Adipocyte (in vitro differentiated cells): ENCODE measurements around the gene TCEA3.

Experiments used
- DNase-seq: peaks from one replicate; pipeline ENCODE4 v3.0.0-alpha.2; 2015; ENCODE audit warnings: low read depth
- H3K27me3 ChIP-seq: replicated peaks from 2 replicates; pipeline ENCODE4 v1.7.0; 2013; ENCODE audit warnings: mild to moderate bottlenecking, low read length, moderate library complexity; ENCODE audit not compliant: control insufficient read depth, insufficient read depth
- H3K36me3 ChIP-seq: 2 replicates; pipeline ENCODE4 v1.7.0; 2013; ENCODE audit warnings: low read length, mild to moderate bottlenecking, moderate library complexity; ENCODE audit not compliant: control insufficient read depth, insufficient read depth, severe bottlenecking
- H3K4me1 ChIP-seq: 2 replicates; pipeline ENCODE4 v1.7.0; 2013; ENCODE audit warnings: mild to moderate bottlenecking, low read length, moderate library complexity; ENCODE audit not compliant: control insufficient read depth, insufficient read depth
- H3K4me3 ChIP-seq: 2 replicates; pipeline ENCODE4 v1.7.0; 2013; ENCODE audit warnings: mild to moderate bottlenecking, low read length, moderate library complexity
- H3K9ac ChIP-seq: 2 replicates; pipeline ENCODE4 v1.7.0; 2013; ENCODE audit warnings: mild to moderate bottlenecking, low read length, moderate library complexity
- H3K9me3 ChIP-seq: 2 replicates; pipeline ENCODE4 v1.7.0; 2013; ENCODE audit warnings: mild to moderate bottlenecking, low read length, moderate library complexity; ENCODE audit not compliant: control insufficient read depth

Gene TCEA3

DNA sequence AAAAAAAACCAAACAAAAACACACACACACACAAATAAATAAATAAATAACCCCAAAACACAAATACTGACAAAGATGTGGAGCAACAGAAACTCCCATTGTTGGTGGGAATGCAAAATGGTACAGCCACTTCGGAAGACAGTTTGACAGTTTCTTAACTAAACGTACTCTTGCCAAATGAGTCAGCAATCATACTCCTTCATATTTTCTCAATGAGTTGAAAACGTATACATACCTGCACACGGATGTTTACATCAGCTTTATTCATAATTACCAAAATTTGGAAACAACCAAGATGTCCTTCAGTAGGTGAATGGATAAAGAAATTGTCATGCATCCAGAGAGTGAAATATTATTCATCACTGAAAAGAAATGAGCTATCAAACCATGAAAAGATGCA lies 36.0 kb upstream of the TCEA3 start:
- Histone ChIP-seq H3K9me3 (no peaks in the 10 kb centered on the region), H3K9ac (no peak overlapping the region), H3K4me3 (no peak overlapping the region), H3K27me3 (no peaks in the 10 kb centered on the region), H3K4me1 (peaks cover 29% of the 10 kb centered on the region), H3K36me3 (peaks cover 18% of the 10 kb centered on the region)
- no peak for DNase-seq

DNA sequence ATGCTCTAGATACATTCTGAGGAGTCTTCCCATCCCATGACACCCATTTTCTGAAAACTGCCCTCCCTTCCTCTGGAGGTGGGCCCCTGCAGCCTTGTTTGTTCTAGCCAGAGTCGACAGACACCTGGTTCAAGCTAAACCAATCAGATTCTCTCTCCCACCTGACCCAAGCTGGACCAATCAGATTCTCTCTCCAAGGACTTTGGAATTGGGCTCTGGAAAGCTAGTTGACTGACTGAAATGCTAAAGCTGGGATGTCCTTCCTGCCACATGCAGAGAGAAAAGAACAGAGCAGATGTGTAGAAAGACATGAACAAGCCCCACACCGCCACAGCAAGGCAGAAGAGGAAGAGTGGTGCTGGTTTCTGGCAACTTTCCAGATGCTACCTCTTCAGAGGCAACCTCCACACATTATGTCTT lies 34.8 kb upstream of the TCEA3 start:
- no peak for DNase-seq
- Histone ChIP-seq H3K4me1 (peaks cover 29% of the 10 kb centered on the region), H3K9me3 (no peaks in the 10 kb centered on the region), H3K27me3 (no peaks in the 10 kb centered on the region), H3K36me3 (peaks cover 29% of the 10 kb centered on the region), H3K9ac (no peak overlapping the region), H3K4me3 (no peak overlapping the region)

DNA sequence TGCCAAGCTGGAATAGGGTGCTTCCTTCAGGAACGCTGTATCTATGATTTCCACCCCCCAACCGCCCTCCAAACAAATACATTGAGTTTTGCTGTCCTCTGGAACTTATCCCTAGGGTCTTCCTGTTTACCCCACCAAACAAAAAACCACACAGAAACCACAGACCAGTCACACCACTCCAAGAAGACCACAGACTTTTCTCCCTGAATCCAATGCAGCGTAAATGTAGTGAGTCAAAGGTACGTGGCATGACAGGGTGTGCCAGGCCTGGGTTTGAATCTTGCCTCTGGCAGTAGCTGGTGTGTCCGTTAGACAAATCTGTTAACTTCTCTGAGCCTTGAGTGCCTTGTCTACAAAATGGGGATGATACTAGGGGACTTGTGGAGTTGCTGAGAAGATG lies 31.7 kb upstream of the TCEA3 start:
- H3K9me3 ChIP-seq, result no peaks in the 10 kb centered on the region
- DNase-seq, result no peak

DNA sequence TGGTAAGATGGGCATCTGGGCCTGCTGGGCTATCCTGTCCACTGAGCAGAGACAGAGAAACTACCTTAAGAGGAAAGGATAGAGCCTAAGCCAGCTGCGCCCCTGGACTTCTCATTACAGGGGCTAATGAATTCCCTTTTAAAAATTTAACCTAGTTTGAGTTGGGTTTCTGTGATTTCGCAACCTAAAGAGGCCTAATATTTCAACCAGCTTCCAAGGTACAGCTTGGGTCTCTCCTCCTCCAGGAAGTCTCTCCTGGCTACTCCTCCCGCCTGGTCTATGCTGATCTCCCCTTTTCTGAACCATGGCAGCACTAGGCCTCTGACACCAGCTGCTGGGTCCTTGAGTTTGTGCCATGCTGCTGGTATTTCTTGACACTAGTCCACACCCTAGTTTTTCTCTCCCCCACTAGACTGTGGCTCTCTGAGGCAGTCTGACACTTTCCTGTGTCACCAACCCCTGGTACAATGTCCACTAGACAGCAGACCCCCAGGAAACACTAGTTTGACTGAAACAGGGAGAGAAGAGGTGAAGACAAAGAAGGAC lies 29.0 kb upstream of the TCEA3 start:
- H3K4me3 ChIP-seq, result no peak overlapping the region
- peak; percentile 22 for DNase-seq
- H3K9me3 ChIP-seq, result no peaks in the 10 kb centered on the region
- H3K9ac ChIP-seq, result no peak overlapping the region
- H3K4me1 ChIP-seq, result peaks cover 67% of the 10 kb centered on the region
- H3K27me3 ChIP-seq, result no peaks in the 10 kb centered on the region
- H3K36me3 ChIP-seq, result peaks cover 56% of the 10 kb centered on the region

More for the DNA sequence above, 31.7 kb upstream of the TCEA3 start:
- Histone ChIP-seq H3K4me1 (peaks cover 41% of the 10 kb centered on the region), H3K9ac (no peak overlapping the region), H3K27me3 (no peaks in the 10 kb centered on the region), H3K4me3 (no peak overlapping the region), H3K36me3 (peaks cover 40% of the 10 kb centered on the region)

DNA sequence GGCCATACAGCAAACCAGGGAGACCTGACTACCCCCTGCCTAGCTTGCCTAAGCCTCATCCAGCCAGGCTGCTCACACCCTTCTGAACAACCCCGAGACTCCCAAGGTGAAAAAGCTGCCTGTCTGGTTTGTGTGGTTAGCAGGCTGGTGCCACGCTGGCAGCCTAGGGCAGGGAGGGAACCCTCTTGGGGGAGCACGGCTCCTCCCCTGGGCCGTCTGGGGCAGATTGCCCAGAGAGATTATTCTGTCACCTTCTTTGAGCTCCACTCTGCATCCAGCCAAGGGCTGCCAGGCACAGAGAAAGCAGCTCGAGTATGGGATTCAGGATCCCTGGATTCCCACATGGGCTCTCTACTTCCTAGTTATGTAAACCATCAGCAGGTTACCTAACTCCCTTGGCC lies 27.5 kb upstream of the TCEA3 start:
- H3K27me3 ChIP-seq, result no peaks in the 10 kb centered on the region
- no peak overlapping the region for H3K4me3 ChIP-seq
- H3K36me3 ChIP-seq, result peaks cover 52% of the 10 kb centered on the region
- peak overlapping the region; percentile 27 for H3K9ac ChIP-seq
- DNase-seq, result no peak
- peaks cover 69% of the 10 kb centered on the region for H3K4me1 ChIP-seq
- no peaks in the 10 kb centered on the region for H3K9me3 ChIP-seq

DNA sequence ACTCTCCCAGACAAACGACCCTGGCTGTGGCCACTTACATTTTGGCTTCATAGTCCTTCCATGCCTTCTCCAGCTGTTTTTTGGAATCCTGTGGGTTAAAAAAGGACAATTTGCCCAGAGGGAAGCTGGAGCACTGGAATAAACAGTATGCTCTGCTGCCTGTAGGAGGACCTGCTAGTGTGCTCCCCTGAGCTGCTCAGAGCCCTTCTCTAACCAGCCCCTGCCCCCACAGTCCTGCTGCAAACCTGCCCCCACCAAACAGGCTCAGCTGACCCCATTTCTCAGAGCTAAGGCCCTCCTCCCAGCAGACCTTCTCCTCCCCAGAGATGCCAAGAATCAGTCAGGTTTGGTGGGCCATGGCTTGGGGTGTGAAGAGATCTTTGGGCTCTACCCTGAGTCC lies 26.9 kb upstream of the TCEA3 start:
- Histone ChIP-seq H3K9ac (peak overlapping the region; percentile 27), H3K9me3 (no peaks in the 10 kb centered on the region), H3K4me1 (peaks cover 69% of the 10 kb centered on the region), H3K36me3 (peaks cover 52% of the 10 kb centered on the region), H3K27me3 (no peaks in the 10 kb centered on the region), H3K4me3 (no peak overlapping the region)
- DNase-seq, result no peak

DNA sequence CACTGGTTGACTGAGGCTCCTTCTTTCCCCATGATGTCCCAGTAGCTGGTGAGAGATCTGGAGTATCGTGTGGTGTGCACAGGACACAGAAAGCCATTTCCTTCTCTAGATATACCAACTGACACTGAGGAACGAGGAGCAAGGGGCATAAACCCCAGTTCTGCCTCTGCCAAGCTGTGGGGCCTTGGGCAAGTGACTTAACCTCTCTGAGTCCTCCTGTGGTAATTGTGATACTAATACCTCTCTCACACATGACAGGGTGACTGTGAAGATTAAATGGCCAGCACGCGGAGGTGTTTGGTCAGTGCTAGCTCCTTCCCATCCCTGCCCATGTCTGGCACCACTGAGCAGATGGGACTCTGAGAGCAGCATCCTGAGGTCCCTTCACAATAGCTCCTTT lies 26.3 kb upstream of the TCEA3 start:
- Histone ChIP-seq H3K4me1 (peaks cover 69% of the 10 kb centered on the region), H3K9me3 (no peaks in the 10 kb centered on the region), H3K36me3 (peaks cover 47% of the 10 kb centered on the region), H3K4me3 (no peak overlapping the region), H3K27me3 (no peaks in the 10 kb centered on the region), H3K9ac (peak overlapping the region; percentile 6)
- DNase-seq, result no peak

DNA sequence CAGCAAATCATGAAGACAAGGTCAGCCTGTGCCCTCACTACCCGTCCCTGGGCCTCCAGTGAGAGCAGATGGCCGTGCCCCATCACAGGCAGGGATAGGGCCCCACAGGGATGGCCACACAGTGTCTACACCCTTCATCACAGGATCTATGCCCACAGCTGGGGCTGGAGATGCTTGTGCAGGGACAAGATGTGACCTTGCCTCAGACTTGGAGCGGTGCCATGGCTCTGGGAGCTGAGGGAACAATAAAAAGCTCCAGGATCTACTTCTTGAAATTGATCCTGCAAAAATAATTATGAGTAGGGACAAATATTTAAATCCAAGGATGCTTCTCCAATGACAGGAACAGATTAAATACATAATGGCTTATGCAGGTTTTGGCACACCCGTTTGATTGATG lies 25.4 kb upstream of the TCEA3 start:
- peaks cover 78% of the 10 kb centered on the region for H3K4me1 ChIP-seq
- DNase-seq, result peak; percentile 19
- peak overlapping the region; percentile 33 for H3K9ac ChIP-seq
- H3K4me3 ChIP-seq, result peak overlapping the region; percentile 27
- H3K27me3 ChIP-seq, result no peaks in the 10 kb centered on the region
- H3K9me3 ChIP-seq, result no peaks in the 10 kb centered on the region
- peaks cover 37% of the 10 kb centered on the region for H3K36me3 ChIP-seq

DNA sequence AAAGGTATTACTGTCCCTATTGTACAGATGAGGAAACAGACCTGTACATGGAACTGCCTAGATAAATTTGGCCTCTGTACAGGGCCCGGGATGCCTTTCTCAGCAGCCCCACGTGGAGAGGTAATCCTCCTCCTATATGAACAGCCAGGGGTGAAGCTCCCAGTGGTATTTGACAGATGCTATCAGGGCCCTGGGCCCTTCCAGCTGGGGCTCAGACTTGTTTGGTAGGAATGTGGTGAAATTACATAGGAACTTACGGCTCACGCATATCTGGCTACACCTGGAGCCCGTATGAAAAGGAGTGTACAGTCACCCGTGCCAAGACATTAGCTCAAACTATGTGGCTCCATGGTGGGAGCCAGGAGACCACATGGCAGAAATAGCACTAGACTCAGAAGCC lies 24.8 kb upstream of the TCEA3 start:
- H3K9me3 ChIP-seq, result no peaks in the 10 kb centered on the region
- no peaks in the 10 kb centered on the region for H3K27me3 ChIP-seq
- peaks cover 31% of the 10 kb centered on the region for H3K36me3 ChIP-seq
- peak overlapping the region; percentile 33 for H3K9ac ChIP-seq
- peak overlapping the region; percentile 27 for H3K4me3 ChIP-seq
- H3K4me1 ChIP-seq, result peaks cover 85% of the 10 kb centered on the region
- DNase-seq, result no peak

DNA sequence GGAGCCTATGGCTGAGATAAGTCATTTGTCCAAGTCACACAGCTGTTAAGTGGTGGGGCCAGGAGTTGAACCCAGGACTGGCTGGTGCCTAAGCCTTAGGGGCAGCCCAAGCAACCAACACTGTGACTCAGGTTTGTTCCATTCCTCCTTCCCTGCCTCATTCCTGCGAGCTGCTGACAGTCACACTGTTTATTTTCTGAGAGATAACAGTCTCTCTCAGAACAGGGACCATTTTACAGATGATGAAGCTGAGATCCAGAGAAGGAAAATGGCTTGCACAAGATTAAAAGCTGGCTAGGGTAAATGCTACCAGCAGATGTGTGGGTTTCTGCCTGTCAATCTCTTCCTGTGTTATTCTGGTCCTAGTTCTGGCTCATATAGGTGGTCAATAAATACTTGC lies 24.3 kb upstream of the TCEA3 start:
- Histone ChIP-seq H3K36me3 (peaks cover 30% of the 10 kb centered on the region), H3K9me3 (no peaks in the 10 kb centered on the region), H3K9ac (peak overlapping the region; percentile 33), H3K27me3 (no peaks in the 10 kb centered on the region), H3K4me3 (no peak overlapping the region), H3K4me1 (peaks cover 85% of the 10 kb centered on the region)
- no peak for DNase-seq

DNA sequence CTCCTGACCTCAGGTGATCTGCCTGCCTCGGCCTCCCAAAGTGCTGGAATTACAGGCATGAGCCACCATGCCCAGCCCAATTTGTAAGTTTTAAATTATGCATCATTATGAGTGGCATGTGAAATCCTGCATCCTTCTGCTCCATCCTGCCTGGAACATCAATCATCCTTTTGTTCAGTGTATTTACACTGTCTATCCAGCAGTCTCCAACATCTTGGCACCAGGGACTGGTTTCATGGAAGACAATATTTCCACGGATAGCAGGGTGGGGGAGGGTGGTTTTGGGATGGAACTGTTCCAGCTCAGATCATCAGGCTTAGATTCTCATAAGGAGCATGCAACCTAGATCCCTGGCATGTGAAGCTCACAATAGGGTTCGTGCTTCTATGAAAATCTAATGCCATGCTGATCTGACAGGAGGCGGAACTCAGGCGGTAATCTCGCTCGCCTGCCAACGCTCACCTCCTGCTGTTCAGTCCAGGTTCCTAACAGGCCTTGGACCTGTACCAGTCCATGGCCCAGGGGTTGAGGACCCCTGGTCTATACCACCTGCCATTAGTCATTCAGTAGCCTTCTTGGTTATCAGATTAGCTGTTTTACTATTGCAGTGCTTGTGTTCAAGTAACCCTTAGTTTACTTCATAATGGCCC lies 22.2 kb upstream of the TCEA3 start:
- H3K9ac ChIP-seq, result no peak overlapping the region
- peak overlapping the region; percentile 81 for H3K4me3 ChIP-seq
- no peaks in the 10 kb centered on the region for H3K9me3 ChIP-seq
- H3K4me1 ChIP-seq, result peaks cover 66% of the 10 kb centered on the region
- DNase-seq, result no peak
- H3K27me3 ChIP-seq, result no peaks in the 10 kb centered on the region
- peaks cover 30% of the 10 kb centered on the region for H3K36me3 ChIP-seq
